Frontal cortex (tissue), 4 donors: ENCODE data around the gene LMNB1. TPM values are rescaled to one million over a fixed set of nuclear protein-coding genes. Genes with fewer than 3 reads are reported as not detected.
A peak's percentile ranks its signal among the peaks of the same experiment; 100 is the strongest.
"Not testable (repeated sequence)": the region's sequence is repeated elsewhere in the genome, so short reads cannot be mapped to it uniquely, and the experiment has no call there.

Source experiments
- DNase-seq, 2 donors: peaks; one replicate each; pipeline ENCODE4 v3.0.0; 2012; ENCODE audit warnings: low spot score in 2 of 2
- FAIRE-seq: peaks from 2 replicates; lab custom pipeline; 2012; peaks lifted over from hg19 to GRCh38; lab: Jason Lieb, UNC
- total RNA-seq: library from RNA; depleted of rRNA; stranded (reverse); fragments of >200 nt; gene quantifications from one replicate; pipeline ENCODE4 v1.2.3, GENCODE V29; 2014
- donor health status: control.
- donor health status: control.
- donor health status: control.

LMNB1 gene
- total RNA-seq, 1 donor from 2014 or later: 84.4 TPM

- DNase-seq: no peak
- FAIRE-seq: no peak
Measured at GRCh38 chr5:126851501-126852011, 74.6 kb downstream of the LMNB1 start.

DNA sequence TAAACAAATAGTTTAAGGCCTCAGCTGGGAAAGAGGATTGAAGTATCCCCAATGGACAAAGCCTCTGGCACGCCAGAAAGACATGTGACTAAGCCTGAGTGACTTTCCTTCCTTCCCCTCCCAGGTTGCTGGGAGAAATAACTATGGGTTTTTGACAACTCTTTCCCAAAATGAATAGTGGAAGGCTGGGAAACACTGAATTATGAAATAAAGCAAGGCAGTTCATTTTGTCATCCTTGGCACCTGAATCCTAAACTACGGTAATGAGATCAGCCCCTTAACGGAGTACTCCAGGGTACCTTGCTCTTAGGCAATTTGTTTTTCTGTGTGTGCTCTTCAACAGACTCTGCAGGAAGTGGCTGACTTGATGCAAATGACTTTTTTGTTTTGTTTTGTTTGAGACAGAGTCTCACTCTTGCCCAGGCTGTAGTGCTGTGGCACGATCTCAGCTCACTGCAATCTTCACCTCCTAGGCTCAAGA is 75.2 kb downstream of the LMNB1 start:
- DNase-seq (no peak), FAIRE-seq (no peak)

DNA sequence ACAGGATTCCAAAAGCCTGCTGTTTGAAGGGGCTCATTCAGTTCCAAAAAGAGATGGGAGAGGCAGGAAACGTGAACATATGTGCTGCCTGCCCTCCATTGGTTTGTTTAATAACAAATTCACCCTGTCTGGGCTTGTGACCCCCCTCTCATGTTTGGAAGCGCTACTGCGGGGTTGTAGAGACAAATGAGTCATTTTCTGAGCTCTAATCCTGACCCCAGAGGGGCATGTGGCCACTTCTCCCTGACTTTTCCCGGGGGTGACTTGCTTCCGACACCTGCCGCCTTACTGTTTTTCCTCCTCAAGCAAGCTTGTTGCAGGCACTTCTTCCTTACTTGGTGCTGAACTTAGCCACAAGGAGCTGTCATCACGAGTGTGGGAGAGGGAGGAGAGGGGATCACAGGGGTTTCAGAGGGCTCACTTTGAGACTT is 75.9 kb downstream of the LMNB1 start:
- no peak for FAIRE-seq

GRCh38 chr5:126853541-126854307 is 76.8 kb downstream of the LMNB1 start:
- not testable (repeated sequence) for DNase-seq, FAIRE-seq

More for the DNA sequence above, 75.9 kb downstream of the LMNB1 start:
- no peak for DNase-seq

- no peak for DNase-seq
- FAIRE-seq: no peak
Measured at GRCh38 chr5:126854526-126855110, 77.7 kb downstream of the LMNB1 start.

GRCh38 chr5:126855266-126855665 is 78.3 kb downstream of the LMNB1 start:
- DNase-seq (no peak), FAIRE-seq (no peak)

GRCh38 chr5:126857472-126858410 is 80.8 kb downstream of the LMNB1 start:
- DNase-seq: no peak

DNA sequence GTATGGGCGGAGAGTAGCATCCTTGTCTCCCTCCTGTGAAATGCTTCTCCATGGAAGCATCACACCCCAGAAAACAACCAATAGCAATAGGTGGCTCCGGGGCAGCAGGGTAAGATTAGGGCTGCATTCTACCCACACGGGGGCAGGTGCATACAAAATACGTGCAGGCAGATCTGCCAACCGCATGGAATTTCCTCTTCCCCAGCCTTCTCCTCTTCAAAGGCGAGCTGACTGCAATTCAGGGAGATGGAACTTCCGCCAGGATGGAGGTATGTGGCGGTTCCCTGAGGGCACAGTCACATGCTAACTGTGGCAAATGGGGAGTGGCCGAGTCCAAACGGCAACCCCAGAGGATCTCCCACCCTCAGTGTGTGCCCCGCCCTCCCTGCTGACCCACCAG is 81.5 kb downstream of the LMNB1 start:
- FAIRE-seq (no peak), DNase-seq (no peak)

More at GRCh38 chr5:126857472-126858410, 80.8 kb downstream of the LMNB1 start:
- no peak for FAIRE-seq

DNA sequence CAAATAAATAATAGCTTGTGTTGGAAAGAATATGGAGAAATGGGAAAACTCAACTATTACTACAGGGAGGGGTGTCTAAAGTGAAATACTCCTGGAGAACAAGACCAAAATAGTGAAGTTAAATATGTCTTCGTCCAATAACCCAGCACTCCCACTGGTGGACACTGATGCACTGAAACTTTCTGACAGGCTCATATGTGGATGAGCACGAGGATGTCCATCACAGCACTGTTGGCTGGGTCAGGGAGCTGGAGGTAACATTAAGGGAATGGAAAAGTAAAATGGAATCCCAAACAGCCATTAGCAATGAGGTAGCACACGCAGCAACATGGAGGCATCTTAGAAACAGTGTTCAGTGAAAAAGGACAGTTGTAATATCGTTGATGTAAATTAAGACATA is 86.5 kb downstream of the LMNB1 start:
- FAIRE-seq (no peak), DNase-seq (no peak)

DNA sequence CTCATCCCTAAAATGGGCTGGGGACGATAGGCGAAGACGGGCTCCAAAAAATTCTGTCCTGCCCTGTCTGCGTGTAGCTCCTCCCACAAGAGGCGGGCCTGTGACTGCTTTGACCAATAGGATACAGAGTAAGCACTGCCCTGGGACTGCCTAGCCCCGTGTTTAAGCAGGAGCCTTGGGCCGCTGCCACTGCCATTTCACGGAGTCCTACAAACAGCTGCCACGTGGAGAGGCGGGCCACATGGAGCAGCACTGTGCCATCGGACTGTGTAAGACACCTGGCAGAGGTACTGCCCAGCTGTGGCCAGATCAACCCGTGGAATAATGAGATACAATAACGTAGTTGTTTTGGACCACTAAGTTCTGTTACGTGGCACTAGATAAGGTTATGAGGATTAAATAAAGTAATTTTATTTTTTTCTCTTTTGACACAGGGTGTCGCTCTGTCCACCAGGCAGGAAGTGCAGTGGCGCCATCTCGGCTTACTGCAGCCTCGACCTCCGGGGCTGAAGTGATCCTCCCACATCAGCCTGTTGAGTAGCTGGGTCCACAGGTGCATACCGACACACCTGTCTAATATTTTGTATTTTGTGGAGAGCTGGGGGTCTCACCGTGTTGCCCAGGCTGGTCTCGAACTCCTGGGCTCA is 87.2 kb downstream of the LMNB1 start:
- no peak for DNase-seq
- no peak for FAIRE-seq

- DNase-seq (no peak), FAIRE-seq (no peak)
Measured at GRCh38 chr5:126865299-126865698, 88.4 kb downstream of the LMNB1 start.

GRCh38 chr5:126866851-126867636 is 90.1 kb downstream of the LMNB1 start:
- DNase-seq (no peak), FAIRE-seq (no peak)

GRCh38 chr5:126868338-126869004 is 91.5 kb downstream of the LMNB1 start:
- no peak for DNase-seq
- FAIRE-seq: no peak

GRCh38 chr5:126869005-126869451 is 92.1 kb downstream of the LMNB1 start:
- no peak for FAIRE-seq
- peak in 1 of 2 donors; percentile 42 for DNase-seq

DNA sequence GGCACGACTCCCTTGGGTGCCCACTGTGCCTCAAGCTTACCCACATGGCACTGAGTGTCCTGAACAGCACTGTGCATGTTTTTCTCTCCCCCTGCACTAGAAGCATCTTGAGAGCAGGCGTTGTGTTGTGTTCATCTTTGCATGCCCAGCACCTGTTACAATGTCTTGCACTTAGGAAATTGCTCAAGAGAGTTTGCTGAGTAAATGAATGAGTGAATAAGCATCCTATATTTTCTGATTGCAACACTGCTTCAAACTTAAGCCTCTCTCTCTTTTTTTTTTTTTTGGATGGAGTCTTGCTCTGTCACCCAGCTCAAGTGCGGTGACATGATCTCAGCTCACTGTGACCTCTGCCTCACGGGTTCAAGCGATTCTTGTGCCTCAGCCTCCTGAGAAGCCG is 94.5 kb downstream of the LMNB1 start:
- no peak for FAIRE-seq

DNA sequence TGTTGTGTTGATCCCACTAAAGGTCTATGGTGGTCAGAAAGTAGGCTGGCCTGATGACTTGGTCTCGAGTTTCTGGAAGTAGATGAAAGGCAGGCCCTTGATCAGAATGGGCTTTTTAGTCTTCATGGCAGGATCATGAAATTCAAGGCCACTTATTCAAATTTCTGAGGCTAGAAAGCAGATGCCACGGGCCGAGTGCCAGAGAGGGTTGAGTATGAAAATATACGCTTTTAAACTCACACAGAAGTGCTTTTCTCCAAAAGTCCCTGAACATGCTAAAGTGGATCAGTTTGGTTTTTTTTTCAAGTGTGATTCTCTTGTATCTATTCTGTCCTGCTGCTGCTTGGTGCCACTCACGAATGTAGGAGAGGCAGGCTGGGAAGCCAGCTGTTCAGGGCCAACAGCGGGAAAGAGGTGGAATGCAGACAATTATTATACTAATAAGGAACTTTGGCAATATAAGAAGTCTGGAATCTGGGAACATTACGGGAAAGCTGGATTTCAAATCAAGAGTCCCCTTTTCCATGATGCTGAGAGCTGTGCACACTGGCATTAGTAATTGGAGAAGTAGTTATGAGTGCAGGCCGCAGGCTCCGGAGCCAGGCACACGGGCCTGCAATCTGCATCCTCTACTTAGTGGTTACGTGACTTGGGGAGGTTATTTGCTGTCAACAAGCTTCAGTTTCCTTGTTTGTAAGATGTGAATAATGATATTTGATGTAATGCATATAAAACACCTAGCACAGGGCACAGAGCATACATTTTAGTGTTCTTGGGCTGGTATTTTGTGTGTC is 95.8 kb downstream of the LMNB1 start:
- DNase-seq (no peak), FAIRE-seq (no peak)

More for the DNA sequence above, 94.5 kb downstream of the LMNB1 start:
- DNase-seq: no peak

- DNase-seq (no peak), FAIRE-seq (no peak)
Measured at GRCh38 chr5:126875303-126875785, 98.4 kb downstream of the LMNB1 start.
